Neural cell (in vitro differentiated cells): ENCODE measurements around the gene FNBP1. TPM values are rescaled to one million over a fixed set of nuclear protein-coding genes. Genes with fewer than 3 reads are reported as not detected.

Experiments
- H2AFZ ChIP-seq: fragments of 200-600, 300-800 bp; sonication (generic), shearing (Covaris generic); 2 replicates; pipeline ENCODE4 v1.6.0; 2014; ENCODE audit warnings: low read depth, mild to moderate bottlenecking, antibody characterized with exemption, low read length, moderate library complexity
- H3F3A ChIP-seq: fragments of 200-600 bp; shearing (Covaris generic); 2 replicates; pipeline ENCODE4 v1.6.1; 2016; ENCODE audit warnings: mild to moderate bottlenecking, moderate library complexity, mixed read lengths, antibody characterized with exemption, low read length; ENCODE audit not compliant: insufficient read depth, poor library complexity, severe bottlenecking
- H3K27ac ChIP-seq: fragments of 200-600, 300-800 bp; sonication (generic), shearing (Covaris generic); 2 replicates; pipeline ENCODE4 v1.5.1; 2014; ENCODE audit warnings: mild to moderate bottlenecking, low read length, moderate library complexity
- H3K27me3 ChIP-seq: fragments of 300-800, 200-600 bp; sonication (generic), shearing (Covaris generic); 2 replicates; pipeline ENCODE4 v1.6.0; 2014; ENCODE audit warnings: mild to moderate bottlenecking, low read depth, low read length, moderate library complexity; ENCODE audit not compliant: insufficient read depth
- H3K36me3 ChIP-seq: fragments of 300-800, 200-600 bp; sonication (generic), shearing (Covaris generic); 2 replicates; pipeline ENCODE4 v1.5.1; 2014; ENCODE audit warnings: mild to moderate bottlenecking, antibody characterized with exemption, low read length, moderate library complexity; ENCODE audit not compliant: insufficient read depth
- H3K4me2 ChIP-seq: fragments of 300-800, 200-600 bp; sonication (generic), shearing (Covaris generic); 2 replicates; pipeline ENCODE4 v1.6.0; 2014; ENCODE audit warnings: mild to moderate bottlenecking, low read length
- H3K4me3 ChIP-seq: fragments of 300-800, 200-600 bp; sonication (generic), shearing (Covaris generic); 2 replicates; pipeline ENCODE4 v1.5.1; 2014; ENCODE audit warnings: mild to moderate bottlenecking, low read length, moderate library complexity
- H3K79me2 ChIP-seq: fragments of 200-600 bp; shearing (Covaris generic); replicated peaks from 2 replicates; pipeline ENCODE4 v1.6.0; 2014; ENCODE audit warnings: mild to moderate bottlenecking, low read length, moderate library complexity; ENCODE audit not compliant: insufficient read depth
- H3K9ac ChIP-seq: fragments of 300-800, 200-600 bp; sonication (generic), shearing (Covaris generic); 2 replicates; pipeline ENCODE4 v1.6.1; 2016; ENCODE audit warnings: mild to moderate bottlenecking, low read length, mixed read lengths
- H3K9me2 ChIP-seq: fragments of 200-600 bp; shearing (Covaris generic); 2 replicates; pipeline ENCODE4 v1.6.1; 2016; ENCODE audit warnings: mild to moderate bottlenecking, low read length, mixed read lengths; ENCODE audit not compliant: insufficient read depth
- H3K9me3 ChIP-seq: fragments of 200-600, 300-800 bp; sonication (generic), shearing (Covaris generic); 2 replicates; pipeline ENCODE4 v1.6.1; 2016; ENCODE audit warnings: mild to moderate bottlenecking, mixed run types, low read length, moderate library complexity, mixed read lengths
- H4K20me1 ChIP-seq: fragments of 200-600 bp; shearing (Covaris generic); 2 replicates; pipeline ENCODE4 v1.6.1; 2016; ENCODE audit warnings: mild to moderate bottlenecking, mixed run types; ENCODE audit not compliant: insufficient read depth
- EP300 ChIP-seq: fragments of 450-650 bp; conservative IDR thresholded peaks from 2 replicates; pipeline ENCODE4 v1.6.1; 2014; ENCODE audit warnings: antibody characterized with exemption, mild to moderate bottlenecking, moderate library complexity; ENCODE audit not compliant: poor library complexity, severe bottlenecking
- EZH2 ChIP-seq: fragments of 200-600, 300-800 bp; shearing (Covaris generic), sonication (generic); IDR thresholded peaks from 2 replicates; pipeline ENCODE4 v1.6.1; 2014; ENCODE audit warnings: antibody characterized with exemption, low read length, borderline replicate concordance, mild to moderate bottlenecking; ENCODE audit not compliant: insufficient read depth, poor library complexity, severe bottlenecking
- MXI1 ChIP-seq: fragments of 450-650 bp; conservative IDR thresholded peaks from 2 replicates; pipeline ENCODE4 v1.6.1; 2014; ENCODE audit warnings: antibody characterized with exemption, mild to moderate bottlenecking; ENCODE audit not compliant: poor library complexity, severe bottlenecking
- POLR2AphosphoS5 ChIP-seq: IDR thresholded peaks from 2 replicates; pipeline ENCODE4 v1.6.1; 2012
- RAD21 ChIP-seq: fragments of 450-650 bp; conservative IDR thresholded peaks from 2 replicates; pipeline ENCODE4 v1.6.1; 2014; ENCODE audit warnings: antibody characterized with exemption, mild to moderate bottlenecking, moderate library complexity
- REST ChIP-seq: IDR thresholded peaks from 2 replicates; pipeline ENCODE4 v1.6.1; 2012; ENCODE audit warnings: borderline replicate concordance
- SMC3 ChIP-seq: fragments of 450-650 bp; conservative IDR thresholded peaks from 2 replicates; pipeline ENCODE4 v1.6.1; 2014; ENCODE audit warnings: antibody characterized with exemption, mild to moderate bottlenecking, moderate library complexity; ENCODE audit not compliant: poor library complexity
- TAF1 ChIP-seq: IDR thresholded peaks from 2 replicates; pipeline ENCODE4 v1.6.1; 2012; ENCODE audit warnings: low read depth
- polyA plus RNA-seq: library from polyadenylated mRNA; depleted of rRNA; stranded (reverse); fragments of >200 nt; gene quantifications from 2 replicates; pipeline ENCODE4 v1.2.3, GENCODE V29; 2014
- TF ChIP-seq, protein P1 (sequence below): fragments of 450-650 bp; IDR thresholded peaks from 2 replicates; pipeline ENCODE4 v1.5.1; 2014; ENCODE audit warnings: antibody characterized with exemption, mild to moderate bottlenecking, moderate library complexity; ENCODE audit not compliant: poor library complexity, severe bottlenecking

FNBP1 gene
- polyA plus RNA-seq, 1 donor from 2014 or later, result 16.6 TPM

DNA sequence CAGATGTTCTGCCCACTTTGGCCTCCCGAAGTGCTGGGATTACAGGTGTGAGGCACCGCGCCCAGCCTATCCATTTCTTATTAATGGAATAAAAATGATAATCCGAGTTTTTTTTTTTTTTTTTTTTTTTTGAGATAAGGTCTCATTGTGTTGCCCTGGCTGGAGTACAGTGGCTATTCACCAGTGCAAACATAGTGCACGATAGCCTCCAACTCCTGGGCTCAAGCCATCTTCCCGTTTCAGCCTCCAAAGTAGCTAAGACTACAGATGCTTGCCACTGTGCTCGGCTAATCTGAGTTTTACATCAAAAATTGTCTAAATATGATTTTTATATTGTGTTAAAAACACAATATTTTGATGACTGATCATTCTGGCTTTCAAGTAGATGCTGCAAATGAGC lies 17.3 kb upstream of the FNBP1 start:
- Histone ChIP-seq H3K9me2 (no peaks in the 10 kb centered on the region), H3K27ac (no peak overlapping the region), H3K36me3 (no peaks in the 10 kb centered on the region), H3K4me2 (no peak overlapping the region), H3K9ac (no peak overlapping the region), H4K20me1 (no peaks in the 10 kb centered on the region), H3F3A (no peaks in the 10 kb centered on the region), H3K4me3 (no peak overlapping the region), H2AFZ (no peak overlapping the region), H3K27me3 (no peaks in the 10 kb centered on the region), H3K9me3 (no peaks in the 10 kb centered on the region), H3K79me2 (peaks cover 30% of the 10 kb centered on the region)
- TF ChIP-seq EZH2 (no peak), SMC3 (no peak), REST (no peak), RAD21 (no peak), EP300 (no peak), MXI1 (no peak), POLR2AphosphoS5 (no peak), TAF1 (no peak)
- TF ChIP-seq, protein P1, sequence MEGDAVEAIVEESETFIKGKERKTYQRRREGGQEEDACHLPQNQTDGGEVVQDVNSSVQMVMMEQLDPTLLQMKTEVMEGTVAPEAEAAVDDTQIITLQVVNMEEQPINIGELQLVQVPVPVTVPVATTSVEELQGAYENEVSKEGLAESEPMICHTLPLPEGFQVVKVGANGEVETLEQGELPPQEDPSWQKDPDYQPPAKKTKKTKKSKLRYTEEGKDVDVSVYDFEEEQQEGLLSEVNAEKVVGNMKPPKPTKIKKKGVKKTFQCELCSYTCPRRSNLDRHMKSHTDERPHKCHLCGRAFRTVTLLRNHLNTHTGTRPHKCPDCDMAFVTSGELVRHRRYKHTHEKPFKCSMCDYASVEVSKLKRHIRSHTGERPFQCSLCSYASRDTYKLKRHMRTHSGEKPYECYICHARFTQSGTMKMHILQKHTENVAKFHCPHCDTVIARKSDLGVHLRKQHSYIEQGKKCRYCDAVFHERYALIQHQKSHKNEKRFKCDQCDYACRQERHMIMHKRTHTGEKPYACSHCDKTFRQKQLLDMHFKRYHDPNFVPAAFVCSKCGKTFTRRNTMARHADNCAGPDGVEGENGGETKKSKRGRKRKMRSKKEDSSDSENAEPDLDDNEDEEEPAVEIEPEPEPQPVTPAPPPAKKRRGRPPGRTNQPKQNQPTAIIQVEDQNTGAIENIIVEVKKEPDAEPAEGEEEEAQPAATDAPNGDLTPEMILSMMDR, result no peak

DNA sequence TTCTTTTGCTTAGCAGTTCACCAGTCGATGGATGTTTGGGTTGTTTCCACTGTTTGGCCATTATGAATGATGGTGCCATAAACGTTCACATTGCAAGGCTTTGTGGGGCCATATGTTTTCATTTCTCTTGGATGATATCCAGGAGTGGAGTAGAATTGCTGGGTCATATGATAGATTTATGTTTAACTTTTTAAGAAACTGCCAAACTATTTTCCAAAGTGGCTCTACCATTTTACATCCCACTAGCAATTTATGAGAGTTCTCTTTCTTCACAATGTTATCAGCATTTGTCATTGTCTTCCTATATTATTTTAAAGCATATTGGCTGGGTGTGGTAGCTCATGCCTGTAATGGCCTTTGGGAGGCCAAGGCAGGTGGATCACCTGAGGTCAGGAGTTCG lies 15.9 kb upstream of the FNBP1 start:
- Histone ChIP-seq H3K9me2 (no peaks in the 10 kb centered on the region), H3K4me2 (no peak overlapping the region), H3F3A (no peaks in the 10 kb centered on the region), H3K9ac (no peak overlapping the region), H3K27ac (no peak overlapping the region), H4K20me1 (no peaks in the 10 kb centered on the region), H3K9me3 (no peaks in the 10 kb centered on the region), H3K79me2 (peaks cover 39% of the 10 kb centered on the region), H3K27me3 (no peaks in the 10 kb centered on the region), H3K4me3 (no peak overlapping the region), H2AFZ (no peak overlapping the region), H3K36me3 (no peaks in the 10 kb centered on the region)
- TF ChIP-seq TAF1, result no peak
- no peak for TF ChIP-seq MXI1
- TF ChIP-seq SMC3, result no peak
- no peak for TF ChIP-seq REST
- no peak for TF ChIP-seq POLR2AphosphoS5
